Astrocyte (in vitro differentiated cells and primary cell): ENCODE results near the gene ATG14.

Source experiments
- CTCF ChIP-seq: IDR thresholded peaks from 2 replicates; pipeline ENCODE4 v1.5.1; 2011; ENCODE audit warnings: low read depth, mild to moderate bottlenecking, inconsistent platforms, low read length, moderate library complexity; ENCODE audit not compliant: insufficient read depth
- EZH2 ChIP-seq: IDR thresholded peaks from 2 replicates; pipeline ENCODE4 v1.6.1; 2012; ENCODE audit warnings: mild to moderate bottlenecking, low read length, inconsistent platforms; ENCODE audit not compliant: insufficient read depth

GRCh38 chr14:55451950-55452349, 40.3 kb upstream of the ATG14 start:
- TF ChIP-seq CTCF (no peak), EZH2 (no peak)
